Measurements from ENCODE around the gene CPED1. TPM values are rescaled to one million over a fixed set of nuclear protein-coding genes. Genes with fewer than 3 reads are reported as not detected.
A peak's percentile ranks its signal among the peaks of the same experiment; 100 is the strongest.

CPED1 gene
- total and polyA plus RNA-seq, 11 donors = 3.6 to 51.2 (median 24.8) TPM

DNA sequence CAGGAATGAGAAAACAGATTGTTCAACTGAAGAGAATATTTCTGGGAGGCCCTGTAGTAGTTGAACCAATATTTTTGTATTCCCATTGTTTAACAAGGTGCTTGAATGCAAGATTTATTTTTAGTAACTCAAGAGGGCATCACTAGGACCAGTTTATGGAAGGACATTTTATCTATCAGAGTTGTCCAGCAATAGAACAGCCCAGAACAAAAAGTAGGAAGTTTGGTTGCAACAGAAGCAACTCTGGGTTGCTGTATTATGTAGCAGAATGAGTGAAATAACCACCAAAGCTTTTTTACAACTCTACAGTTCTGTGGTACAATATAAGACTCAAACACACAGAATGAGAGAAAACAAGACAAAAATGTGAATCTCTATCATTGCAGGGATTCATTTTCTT lies 34.7 kb downstream of the CPED1 start:
- Histone ChIP-seq H3K36me3 (no peaks in the 10 kb centered on the region), H3K4me1 (peaks cover 3 to 79% (median 68%) of the 10 kb centered on the region in 12 donors), H3K9me3 (no peaks in the 10 kb centered on the region), H3K4me3 (no peak overlapping the region), H3K27ac (peak overlapping the region; percentile 38 to 83 (median 74)), H3K27me3 (no peaks in the 10 kb centered on the region)
- peak; percentile 26 to 69 (median 38) for ATAC-seq
- DNase-seq = no peak
- TF ChIP-seq POLR2A (IDR thresholded peaks at IDR 0.05) = no peak
- no peak for TF ChIP-seq CTCF (IDR thresholded peaks at IDR 0.05)
- intact Hi-C loops (cut with DNase I) = loop anchor here in 1 of 10 donors (5.0 kb wide), 1 partner anchor 54 kb away; no protein-coding TSS in a partner anchor

GRCh38 chr7:121023683-121024511 lies 35.4 kb downstream of the CPED1 start:
- ATAC-seq = peak in 2 of 4 donors; percentile 10 to 32
- peak overlapping the region; percentile 38 to 83 (median 74) for H3K27ac ChIP-seq
- no peaks in the 10 kb centered on the region for H3K36me3 ChIP-seq
- no peaks in the 10 kb centered on the region for H3K27me3 ChIP-seq
- 42 to 60% (median 46%) methylated on average over 8 of the region's 8 CpGs for WGBS, 4 donors
- H3K4me3 ChIP-seq = peak overlapping the region in 1 of 12 donors; percentile 9
- intact Hi-C loops (cut with DNase I) = loop anchor here in 1 of 10 donors (5.0 kb wide), 1 partner anchor 53 kb away; no protein-coding TSS in a partner anchor
- H3K9me3 ChIP-seq = no peaks in the 10 kb centered on the region
- H3K4me1 ChIP-seq = peaks cover 3 to 79% (median 68%) of the 10 kb centered on the region in 12 donors
- TF ChIP-seq POLR2A (IDR thresholded peaks at IDR 0.05) (no peak), CTCF (IDR thresholded peaks at IDR 0.05) (no peak)
- DNase-seq = no peak

- peak overlapping the region in 1 of 12 donors; percentile 9 for H3K4me3 ChIP-seq
- no peak for DNase-seq
- ATAC-seq = no peak
- TF ChIP-seq POLR2A (IDR thresholded peaks at IDR 0.05) (no peak), CTCF (IDR thresholded peaks at IDR 0.05) (no peak)
- 30 to 48% (median 33%) methylated on average over 5 of the region's 5 CpGs for WGBS, 4 donors
- intact Hi-C loops (cut with DNase I) = loop anchor here in 2 of 10 donors (5.0 kb wide), 2 partner anchors 48 to 53 kb away; no protein-coding TSS in a partner anchor
- no peaks in the 10 kb centered on the region for H3K36me3 ChIP-seq
- H3K9me3 ChIP-seq = no peaks in the 10 kb centered on the region
- no peaks in the 10 kb centered on the region for H3K27me3 ChIP-seq
- H3K27ac ChIP-seq = peak overlapping the region in 11 of 12 donors; percentile 50 to 83 (median 75)
- H3K4me1 ChIP-seq = peaks cover 3 to 81% (median 68%) of the 10 kb centered on the region in 12 donors
These were observed 36.1 kb downstream of the CPED1 start for GRCh38 chr7:121024611-121025010.

DNA sequence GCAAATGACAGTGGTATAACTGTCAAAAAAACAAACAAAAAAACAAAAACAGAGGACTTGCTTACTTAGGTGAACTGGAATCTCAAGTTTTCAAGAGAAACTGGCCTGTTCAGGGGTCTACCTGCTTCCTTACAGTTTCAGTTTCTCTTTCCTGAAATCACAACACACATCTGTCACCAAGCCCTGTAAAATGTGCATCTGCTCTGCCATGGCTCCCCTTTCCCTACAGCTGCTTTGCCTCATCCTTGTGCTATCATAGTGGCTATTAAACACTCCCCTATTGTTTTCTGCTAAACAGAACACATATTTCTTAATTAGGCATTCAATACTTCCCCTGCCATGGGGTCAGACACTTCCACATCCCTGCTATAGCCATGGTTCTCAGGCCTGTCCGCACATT lies 37.6 kb downstream of the CPED1 start:
- H3K27ac ChIP-seq = peak overlapping the region in 3 of 12 donors; percentile 2 to 75 (median 16)
- H3K4me3 ChIP-seq = no peak overlapping the region
- H3K36me3 ChIP-seq = no peaks in the 10 kb centered on the region
- no peak for TF ChIP-seq CTCF (IDR thresholded peaks at IDR 0.05)
- TF ChIP-seq POLR2A (IDR thresholded peaks at IDR 0.05) = no peak
- no peaks in the 10 kb centered on the region for H3K9me3 ChIP-seq
- no peaks in the 10 kb centered on the region for H3K27me3 ChIP-seq
- H3K4me1 ChIP-seq = peaks cover 3 to 79% (median 62%) of the 10 kb centered on the region in 12 donors
- DNase-seq (no peak), ATAC-seq (no peak)
- WGBS, 4 donors = 88 to 100% (median 96%) methylated on average over 1 of the region's 1 CpG
- intact Hi-C loops (cut with DNase I) = loop anchor here in 1 of 10 donors (5.0 kb wide), 1 partner anchor 46 kb away; no protein-coding TSS in a partner anchor
